H9 (cell line): Measurements from ENCODE around the gene L3MBTL4. TPM values are rescaled to one million over a fixed set of nuclear protein-coding genes. Genes with fewer than 3 reads are reported as not detected.

ENCODE experiments used
- DNase-seq: peaks from one replicate; pipeline ENCODE4 v3.0.0-alpha.2; 2017
- H2AFZ ChIP-seq: one replicate; pipeline ENCODE4 v1.6.1; 2013; ENCODE audit warnings: mild to moderate bottlenecking, low read length, control low read depth, moderate library complexity
- H2AK5ac ChIP-seq: 2 replicates; pipeline ENCODE4 v1.6.1; 2013; ENCODE audit warnings: low read length, control low read depth, mixed read lengths; ENCODE audit not compliant: insufficient read length
- H2BK120ac ChIP-seq: one replicate; pipeline ENCODE4 v1.6.1; 2013; ENCODE audit warnings: low read depth, mild to moderate bottlenecking, low read length, control low read depth, inconsistent platforms; ENCODE audit not compliant: poor library complexity, severe bottlenecking
- H2BK12ac ChIP-seq: 2 replicates; pipeline ENCODE4 v1.6.1; 2013; ENCODE audit warnings: low read length, control low read depth, mixed read lengths, low read depth; ENCODE audit not compliant: insufficient read length
- H2BK15ac ChIP-seq: 2 replicates; pipeline ENCODE4 v1.6.1; 2013; ENCODE audit warnings: low read depth, low read length, control low read depth
- H2BK20ac ChIP-seq: one replicate; pipeline ENCODE4 v1.6.1; 2013; ENCODE audit warnings: low read depth, mild to moderate bottlenecking, low read length, control low read depth, inconsistent platforms; ENCODE audit not compliant: poor library complexity, severe bottlenecking
- H2BK5ac ChIP-seq: 2 replicates; pipeline ENCODE4 v1.6.1; 2013; ENCODE audit warnings: low read length, control low read depth, mixed read lengths; ENCODE audit not compliant: insufficient read length
- H3K14ac ChIP-seq: 2 replicates; pipeline ENCODE4 v1.6.1; 2013; ENCODE audit warnings: low read length, control low read depth; ENCODE audit not compliant: insufficient read depth
- H3K18ac ChIP-seq: 2 replicates; pipeline ENCODE4 v1.6.1; 2013; ENCODE audit warnings: low read depth, mild to moderate bottlenecking, mixed read lengths, low read length, control low read depth; ENCODE audit not compliant: insufficient read length
- H3K23ac ChIP-seq: 2 replicates; pipeline ENCODE4 v1.6.1; 2013; ENCODE audit warnings: low read length, control low read depth, mixed read lengths, low read depth; ENCODE audit not compliant: insufficient read length
- H3K23me2 ChIP-seq: 2 replicates; pipeline ENCODE4 v1.6.1; 2013; ENCODE audit warnings: low read depth, mild to moderate bottlenecking, mixed read lengths, low read length, control low read depth; ENCODE audit not compliant: insufficient read length, poor library complexity, severe bottlenecking
- H3K27ac ChIP-seq: 2 replicates; pipeline ENCODE4 v1.5.1; 2013; ENCODE audit warnings: low read length, control low read depth, mixed read lengths, low read depth; ENCODE audit not compliant: insufficient read length
- H3K27me3 ChIP-seq: 2 replicates; pipeline ENCODE4 v1.6.1; 2013; ENCODE audit warnings: low read length, control low read depth, inconsistent platforms; ENCODE audit not compliant: insufficient read depth
- H3K4ac ChIP-seq: 2 replicates; pipeline ENCODE4 v1.6.1; 2013; ENCODE audit warnings: low read depth, mild to moderate bottlenecking, control low read depth, inconsistent platforms, low read length, moderate library complexity
- H3K4me1 ChIP-seq: 2 replicates; pipeline ENCODE4 v1.6.1; 2013; ENCODE audit warnings: low read length, control low read depth, inconsistent platforms; ENCODE audit not compliant: insufficient read depth
- H3K4me2 ChIP-seq: 2 replicates; pipeline ENCODE4 v1.6.1; 2013; ENCODE audit warnings: low read length, control low read depth, mixed read lengths; ENCODE audit not compliant: insufficient read length, insufficient read depth
- H3K56ac ChIP-seq: 2 replicates; pipeline ENCODE4 v1.6.1; 2013; ENCODE audit warnings: low read depth, mild to moderate bottlenecking, mixed read lengths, low read length, control low read depth; ENCODE audit not compliant: insufficient read length
- H3K79me1 ChIP-seq: 2 replicates; pipeline ENCODE4 v1.6.1; 2013; ENCODE audit warnings: low read depth, mild to moderate bottlenecking, moderate library complexity, low read length, control low read depth, inconsistent platforms; ENCODE audit not compliant: insufficient read depth, poor library complexity, severe bottlenecking
- H3K79me2 ChIP-seq: 2 replicates; pipeline ENCODE4 v1.6.1; 2013; ENCODE audit warnings: low read length, control low read depth, inconsistent platforms; ENCODE audit not compliant: insufficient read depth
- H3K9ac ChIP-seq: 2 replicates; pipeline ENCODE4 v1.6.1; 2013; ENCODE audit warnings: low read length, control low read depth, mixed read lengths; ENCODE audit not compliant: insufficient read length; ENCODE audit errors: extremely low read depth
- H3K9me3 ChIP-seq: one replicate; pipeline ENCODE4 v1.6.1; 2013; ENCODE audit warnings: low read depth, low read length, inconsistent platforms; ENCODE audit not compliant: control insufficient read depth
- H3T11ph ChIP-seq: one replicate; pipeline ENCODE4 v1.6.1; 2013; ENCODE audit warnings: mild to moderate bottlenecking, low read length, control low read depth, inconsistent platforms
- H4K20me1 ChIP-seq: one replicate; pipeline ENCODE4 v1.6.1; 2013; ENCODE audit not compliant: control insufficient read depth, insufficient read length, insufficient read depth
- H4K5ac ChIP-seq: 2 replicates; pipeline ENCODE4 v1.6.1; 2013; ENCODE audit warnings: low read depth, mild to moderate bottlenecking, mixed read lengths, low read length, control low read depth; ENCODE audit not compliant: insufficient read length
- H4K8ac ChIP-seq: replicated peaks from 2 replicates; pipeline ENCODE4 v1.6.1; 2013; ENCODE audit warnings: low read length, control low read depth, mixed read lengths, low read depth; ENCODE audit not compliant: insufficient read length
- H4K91ac ChIP-seq: 2 replicates; pipeline ENCODE4 v1.6.1; 2013; ENCODE audit warnings: low read depth, mild to moderate bottlenecking, moderate library complexity, mixed read lengths, low read length, control low read depth; ENCODE audit not compliant: insufficient read length
- H3K27ac Mint-ChIP-seq, 3 experiments: 2 replicates in 2 of 3; 3 replicates in 1 of 3; pipeline ENCODE4 v1.8.0; 2020 to 2021; ENCODE audit warnings: mixed read lengths in 3 of 3, mild to moderate bottlenecking in 1 of 3, moderate library complexity in 1 of 3
- H3K27me3 Mint-ChIP-seq: 2 replicates; pipeline ENCODE4 v1.8.0; 2021; ENCODE audit warnings: low read depth, mild to moderate bottlenecking, moderate library complexity, mixed read lengths
- H3K36me3 Mint-ChIP-seq, 3 experiments: 2 replicates in 2 of 3; 3 replicates in 1 of 3; pipeline ENCODE4 v1.8.0; 2020 to 2021; ENCODE audit warnings: low read depth in 3 of 3, mixed read lengths in 3 of 3; ENCODE audit not compliant: insufficient read depth in 1 of 3
- H3K4me1 Mint-ChIP-seq, 2 experiments: 2 replicates each; pipeline ENCODE4 v1.8.0; 2020; ENCODE audit warnings: mixed read lengths in 2 of 2
- H3K4me3 Mint-ChIP-seq, 2 experiments: 2 replicates in 1 of 2; 3 replicates in 1 of 2; pipeline ENCODE4 v1.8.0; 2020 to 2021; ENCODE audit warnings: mild to moderate bottlenecking in 2 of 2, mixed read lengths in 2 of 2, moderate library complexity in 1 of 2
- H3K9me3 Mint-ChIP-seq, 2 experiments: 2 replicates in 1 of 2; 3 replicates in 1 of 2; pipeline ENCODE4 v1.8.0; 2020; ENCODE audit warnings: mild to moderate bottlenecking in 2 of 2, mixed read lengths in 2 of 2, moderate library complexity in 1 of 2
- WGBS: extraction: QIAGEN DNeasy Blood & Tissue Kit; methylation state at CpG from one replicate; pipeline ENCODE4 v1.1.7; 2013; ENCODE audit warnings: missing lambda C conversion rate, low lambda C conversion rate, mixed read lengths; ENCODE audit not compliant: insufficient read length; ENCODE audit errors: extremely low coverage; 5-methylcytosine and 5-hydroxymethylcytosine counted together
- total RNA-seq: library from RNA; stranded (reverse); gene quantifications from 2 replicates; pipeline ENCODE4 v1.2.1, GENCODE V29; 2021
- TF ChIP-seq, protein P1 (sequence below): fragments of 200-600 bp; sonication (generic); conservative IDR thresholded peaks from 3 replicates; pipeline ENCODE4 v1.8.0; 2021; ENCODE audit warnings: antibody characterized with exemption, mild to moderate bottlenecking

The L3MBTL4 gene
- total RNA-seq, 1 experiment from 2014 or later: 1.9 TPM

DNA sequence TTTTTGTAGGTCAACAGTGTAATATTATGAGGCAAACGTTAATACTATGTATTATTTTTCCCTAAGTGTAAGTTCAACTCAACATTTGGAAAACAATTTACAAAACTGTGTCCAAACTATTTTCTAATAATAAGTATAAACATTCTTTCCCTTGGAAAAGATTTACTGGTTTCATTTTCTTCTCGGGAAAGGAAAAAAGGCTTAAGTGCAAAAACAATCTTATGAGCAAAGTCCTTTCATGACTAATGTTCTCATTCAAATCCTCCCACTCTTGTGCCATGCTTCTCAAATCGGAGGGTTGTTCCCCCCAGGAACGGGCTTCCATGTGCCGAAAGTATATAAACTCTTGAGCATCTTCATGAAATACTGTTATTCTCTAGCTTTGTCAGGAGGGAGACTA is 19.8 kb upstream of the L3MBTL4 start:
- Histone ChIP-seq H2BK5ac (no peak overlapping the region), H4K20me1 (no peaks in the 10 kb centered on the region), H3K9ac (no peak overlapping the region), H3K23ac (no peak overlapping the region), H3K56ac (no peak overlapping the region), H3K27me3 (no peaks in the 10 kb centered on the region), H3K9me3 (no peaks in the 10 kb centered on the region), H3K4me2 (no peak overlapping the region), H2AK5ac (no peak overlapping the region), H4K8ac (no peak overlapping the region), H3K4me1 (no peaks in the 10 kb centered on the region; the same call in 1 of the 2 replicates), H2AFZ (no peak overlapping the region), H4K91ac (no peak overlapping the region), H2BK12ac (no peak overlapping the region), H2BK15ac (no peak overlapping the region), H3K79me1 (no peaks in the 10 kb centered on the region), H3K23me2 (no peaks in the 10 kb centered on the region), H3T11ph (no peak overlapping the region), H2BK120ac (no peak overlapping the region), H3K4ac (no peak overlapping the region), H3K27ac (no peak overlapping the region), H3K79me2 (no peaks in the 10 kb centered on the region), H3K14ac (no peak overlapping the region), H2BK20ac (no peak overlapping the region), H4K5ac (no peak overlapping the region), H3K18ac (no peak overlapping the region)
- H3K4me3 Mint-ChIP-seq: no peak overlapping the region
- WGBS: no CpG with 5 or more reads among the region's 5 CpGs
- no peaks in the 10 kb centered on the region for H3K27me3 Mint-ChIP-seq
- H3K9me3 Mint-ChIP-seq: no peaks in the 10 kb centered on the region
- no peak overlapping the region for H3K27ac Mint-ChIP-seq
- TF ChIP-seq, protein P1, sequence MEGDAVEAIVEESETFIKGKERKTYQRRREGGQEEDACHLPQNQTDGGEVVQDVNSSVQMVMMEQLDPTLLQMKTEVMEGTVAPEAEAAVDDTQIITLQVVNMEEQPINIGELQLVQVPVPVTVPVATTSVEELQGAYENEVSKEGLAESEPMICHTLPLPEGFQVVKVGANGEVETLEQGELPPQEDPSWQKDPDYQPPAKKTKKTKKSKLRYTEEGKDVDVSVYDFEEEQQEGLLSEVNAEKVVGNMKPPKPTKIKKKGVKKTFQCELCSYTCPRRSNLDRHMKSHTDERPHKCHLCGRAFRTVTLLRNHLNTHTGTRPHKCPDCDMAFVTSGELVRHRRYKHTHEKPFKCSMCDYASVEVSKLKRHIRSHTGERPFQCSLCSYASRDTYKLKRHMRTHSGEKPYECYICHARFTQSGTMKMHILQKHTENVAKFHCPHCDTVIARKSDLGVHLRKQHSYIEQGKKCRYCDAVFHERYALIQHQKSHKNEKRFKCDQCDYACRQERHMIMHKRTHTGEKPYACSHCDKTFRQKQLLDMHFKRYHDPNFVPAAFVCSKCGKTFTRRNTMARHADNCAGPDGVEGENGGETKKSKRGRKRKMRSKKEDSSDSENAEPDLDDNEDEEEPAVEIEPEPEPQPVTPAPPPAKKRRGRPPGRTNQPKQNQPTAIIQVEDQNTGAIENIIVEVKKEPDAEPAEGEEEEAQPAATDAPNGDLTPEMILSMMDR: no peak
- peaks cover 3 to 4% of the 10 kb centered on the region in 2 experiments; a peak in 2 of 4 replicates for H3K4me1 Mint-ChIP-seq
- DNase-seq: no peak
- no peaks in the 10 kb centered on the region for H3K36me3 Mint-ChIP-seq
